Mesendoderm (in vitro differentiated cells): ENCODE measurements around the gene KDM6A.
"Not testable (repeated sequence)": the region's sequence is repeated elsewhere in the genome, so short reads cannot be mapped to it uniquely, and the experiment has no call there.

Experiments used
- DNase-seq: peaks from one replicate; pipeline ENCODE4 v3.0.0; 2013
- H2AK5ac ChIP-seq: 2 replicates; pipeline ENCODE4 v1.6.1; 2013; ENCODE audit warnings: low read length, inconsistent platforms
- H2BK120ac ChIP-seq: 2 replicates; pipeline ENCODE4 v1.6.1; 2013; ENCODE audit warnings: low read depth, mild to moderate bottlenecking, low read length, moderate library complexity, mixed read lengths
- H2BK15ac ChIP-seq: replicated peaks from 2 replicates; pipeline ENCODE4 v1.6.1; 2013; ENCODE audit warnings: low read depth, mild to moderate bottlenecking, moderate library complexity
- H2BK5ac ChIP-seq: 2 replicates; pipeline ENCODE4 v1.6.1; 2013; ENCODE audit warnings: low read length, inconsistent platforms
- H3K18ac ChIP-seq: 2 replicates; pipeline ENCODE4 v1.6.1; 2013; ENCODE audit warnings: mild to moderate bottlenecking, low read length, mixed read lengths
- H3K23ac ChIP-seq: one replicate; pipeline ENCODE4 v1.6.1; 2013; ENCODE audit warnings: low read length
- H3K27ac ChIP-seq: 2 replicates; pipeline ENCODE4 v1.5.1; 2013; ENCODE audit warnings: low read depth, mild to moderate bottlenecking, inconsistent platforms, low read length, moderate library complexity
- H3K27me3 ChIP-seq: 2 replicates; pipeline ENCODE4 v1.6.1; 2013; ENCODE audit warnings: low read length, control low read depth, mild to moderate bottlenecking, inconsistent platforms; ENCODE audit not compliant: insufficient read depth, poor library complexity
- H3K36me3 ChIP-seq: 2 replicates; pipeline ENCODE4 v1.6.1; 2013; ENCODE audit warnings: low read length, inconsistent platforms; ENCODE audit not compliant: control insufficient read depth, insufficient read depth
- H3K4ac ChIP-seq: one replicate; pipeline ENCODE4 v1.6.1; 2013; ENCODE audit warnings: low read depth, mild to moderate bottlenecking, low read length, moderate library complexity
- H3K4me1 ChIP-seq: 2 replicates; pipeline ENCODE4 v1.6.1; 2013; ENCODE audit warnings: low read depth, low read length, inconsistent platforms; ENCODE audit not compliant: control insufficient read depth
- H3K4me2 ChIP-seq: 2 replicates; pipeline ENCODE4 v1.6.1; 2013; ENCODE audit warnings: low read length
- H3K4me3 ChIP-seq: 2 replicates; pipeline ENCODE4 v1.5.1; 2013; ENCODE audit warnings: mild to moderate bottlenecking, low read length
- H3K56ac ChIP-seq: one replicate; pipeline ENCODE4 v1.6.1; 2013; ENCODE audit warnings: low read length
- H3K79me1 ChIP-seq: 2 replicates; pipeline ENCODE4 v1.6.1; 2013; ENCODE audit warnings: low read length, inconsistent platforms
- H3K79me2 ChIP-seq: 2 replicates; pipeline ENCODE4 v1.6.1; 2013; ENCODE audit warnings: mild to moderate bottlenecking, low read length; ENCODE audit not compliant: control insufficient read depth, insufficient read depth
- H3K9ac ChIP-seq: 2 replicates; pipeline ENCODE4 v1.6.1; 2013; ENCODE audit warnings: low read length, inconsistent platforms
- H4K5ac ChIP-seq: one replicate; pipeline ENCODE4 v1.6.1; 2013; ENCODE audit warnings: low read length
- H4K8ac ChIP-seq: one replicate; pipeline ENCODE4 v1.6.1; 2013; ENCODE audit warnings: low read depth, mild to moderate bottlenecking, control low read depth, low read length, moderate library complexity
- WGBS: extraction: QIAGEN DNeasy Blood & Tissue Kit; methylation state at CpG from one replicate; pipeline ENCODE4 v1.1.7; 2013; ENCODE audit warnings: low lambda C conversion rate, missing lambda C conversion rate; ENCODE audit not compliant: insufficient coverage; ENCODE audit errors: extremely low coverage; 5-methylcytosine and 5-hydroxymethylcytosine counted together

KDM6A gene

DNA sequence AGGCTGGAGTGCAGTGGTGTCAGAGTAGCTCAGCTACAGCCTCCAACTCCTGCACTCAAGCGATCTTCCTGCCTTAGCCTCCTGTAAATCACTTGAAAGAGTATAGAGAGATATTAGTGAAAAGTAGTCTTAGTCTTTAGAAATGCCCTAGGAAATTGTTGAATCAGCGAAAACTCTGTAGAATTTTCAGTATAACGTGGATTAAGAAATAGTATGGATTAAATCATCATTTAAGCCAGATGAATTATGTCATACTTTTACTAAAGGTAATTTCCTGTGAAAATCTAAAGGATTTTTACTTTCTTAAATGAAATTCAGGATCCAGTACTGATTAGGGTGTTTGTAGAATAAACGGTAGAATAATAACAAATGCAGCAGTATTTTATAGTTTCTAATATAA, 163.2 kb downstream of the KDM6A start:
- Histone ChIP-seq H3K27me3 (no peaks in the 10 kb centered on the region), H3K79me2 (peaks cover 9% of the 10 kb centered on the region), H3K4me1 (no peaks in the 10 kb centered on the region), H2BK15ac (no peak overlapping the region), H2AK5ac (no peak overlapping the region), H3K36me3 (no peaks in the 10 kb centered on the region), H3K23ac (no peak overlapping the region), H3K18ac (no peak overlapping the region), H2BK5ac (no peak overlapping the region), H3K56ac (no peak overlapping the region), H3K4me3 (no peak overlapping the region), H3K27ac (no peak overlapping the region), H3K4me2 (no peak overlapping the region), H4K5ac (no peak overlapping the region), H4K8ac (no peak overlapping the region), H3K79me1 (no peaks in the 10 kb centered on the region), H3K9ac (no peak overlapping the region), H3K4ac (no peak overlapping the region), H2BK120ac (no peak overlapping the region)
- WGBS, result 100% methylated on average over 1 of the region's 4 CpGs
- DNase-seq, result no peak

- H3K4ac ChIP-seq, H3K27ac ChIP-seq: not testable (repeated sequence)
- WGBS, result no CpG with 5 or more reads among the region's 28 CpGs
These were observed 167.1 kb downstream of the KDM6A start for GRCh38 chrX:45040137-45040536.

GRCh38 chrX:45046417-45046816, 173.4 kb downstream of the KDM6A start:
- no CpG with 5 or more reads among the region's 1 CpG for WGBS
- Histone ChIP-seq H3K56ac (no peak overlapping the region), H3K27me3 (no peaks in the 10 kb centered on the region), H3K36me3 (no peaks in the 10 kb centered on the region), H3K4me2 (no peak overlapping the region), H3K9ac (no peak overlapping the region), H3K23ac (no peak overlapping the region), H2BK120ac (no peak overlapping the region), H3K4ac (no peak overlapping the region), H3K4me3 (no peak overlapping the region), H3K79me1 (no peaks in the 10 kb centered on the region), H4K8ac (no peak overlapping the region), H3K27ac (no peak overlapping the region), H2AK5ac (no peak overlapping the region), H4K5ac (no peak overlapping the region), H2BK5ac (no peak overlapping the region), H2BK15ac (no peak overlapping the region), H3K79me2 (no peaks in the 10 kb centered on the region), H3K18ac (no peak overlapping the region), H3K4me1 (no peaks in the 10 kb centered on the region)
- DNase-seq, result no peak

More at GRCh38 chrX:45040137-45040536, 167.1 kb downstream of the KDM6A start:
- H4K5ac ChIP-seq, H2AK5ac ChIP-seq, DNase-seq, H3K9ac ChIP-seq, H2BK15ac ChIP-seq, H3K4me3 ChIP-seq, H3K4me2 ChIP-seq, H3K56ac ChIP-seq, H3K79me2 ChIP-seq, H2BK5ac ChIP-seq, H3K23ac ChIP-seq, H2BK120ac ChIP-seq, H3K36me3 ChIP-seq, H4K8ac ChIP-seq, H3K4me1 ChIP-seq, H3K18ac ChIP-seq, H3K27me3 ChIP-seq, H3K79me1 ChIP-seq: not testable (repeated sequence)

DNA sequence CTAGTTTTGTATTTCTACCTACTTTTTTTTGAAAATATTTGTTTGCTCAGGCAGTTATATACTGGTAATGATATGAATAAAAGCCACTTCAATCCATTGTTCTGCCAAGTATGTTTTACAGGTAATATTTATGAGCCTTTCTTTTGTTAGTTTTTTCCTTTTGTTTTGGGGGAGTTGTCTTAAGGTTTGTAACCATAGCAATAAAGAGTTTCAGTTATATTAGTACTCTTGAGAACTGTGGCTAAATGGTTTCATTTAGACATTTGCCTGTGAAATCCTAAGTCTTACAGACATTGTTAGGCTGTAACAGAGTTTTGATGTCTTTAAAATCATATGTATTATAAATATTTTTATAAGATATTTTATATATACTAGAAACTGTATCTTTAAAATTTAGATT, 177.6 kb downstream of the KDM6A start:
- no peak for DNase-seq
- Histone ChIP-seq H2BK120ac (no peak overlapping the region), H4K5ac (no peak overlapping the region), H2AK5ac (no peak overlapping the region), H3K4me2 (no peak overlapping the region), H3K4ac (no peak overlapping the region), H3K18ac (no peak overlapping the region), H3K79me2 (no peaks in the 10 kb centered on the region), H3K36me3 (no peaks in the 10 kb centered on the region), H3K56ac (no peak overlapping the region), H3K9ac (no peak overlapping the region), H3K27ac (no peak overlapping the region), H3K4me1 (no peaks in the 10 kb centered on the region), H4K8ac (no peak overlapping the region), H2BK15ac (no peak overlapping the region), H3K27me3 (no peaks in the 10 kb centered on the region), H2BK5ac (no peak overlapping the region), H3K23ac (no peak overlapping the region), H3K4me3 (no peak overlapping the region), H3K79me1 (no peaks in the 10 kb centered on the region)

DNA sequence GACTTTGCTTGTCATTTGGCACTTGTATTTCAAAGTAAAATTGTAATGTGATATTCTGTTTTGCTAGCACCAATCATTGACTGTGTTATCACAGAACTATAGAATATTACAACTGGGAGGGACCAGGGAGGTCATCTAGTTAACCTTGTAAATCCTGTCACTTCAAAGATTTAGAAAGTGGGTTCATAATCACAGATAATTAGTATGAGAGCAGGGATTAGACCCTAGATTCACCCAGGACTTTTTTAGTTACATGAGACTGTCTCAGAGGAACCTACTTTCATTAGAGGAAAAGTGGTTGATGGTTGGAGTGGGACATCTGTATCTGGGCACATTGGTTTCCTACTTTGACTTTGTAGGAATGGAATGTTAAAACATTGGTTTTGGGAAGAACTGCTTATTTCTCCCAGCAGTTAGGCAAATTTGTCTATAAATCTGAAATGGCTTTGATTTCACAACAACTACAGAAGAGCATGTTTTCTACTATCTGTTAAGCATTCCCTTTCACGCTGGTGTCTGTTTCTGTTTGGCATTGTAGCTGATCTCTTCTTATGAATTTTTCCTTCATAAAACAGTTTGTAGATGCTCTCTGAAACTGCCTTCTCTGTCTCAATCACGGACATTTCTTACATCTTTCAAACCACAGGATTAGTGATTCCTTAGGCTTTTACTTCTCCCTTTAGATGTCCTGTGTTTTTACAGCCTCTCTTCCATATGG, 183.6 kb downstream of the KDM6A start:
- Histone ChIP-seq H3K79me2 (no peaks in the 10 kb centered on the region), H3K27me3 (no peaks in the 10 kb centered on the region), H3K4me1 (no peaks in the 10 kb centered on the region), H3K36me3 (no peaks in the 10 kb centered on the region), H2BK120ac (no peak overlapping the region), H4K5ac (no peak overlapping the region), H3K4me3 (no peak overlapping the region), H4K8ac (no peak overlapping the region), H3K18ac (no peak overlapping the region), H2BK5ac (no peak overlapping the region), H3K9ac (no peak overlapping the region), H3K27ac (no peak overlapping the region), H3K4me2 (no peak overlapping the region), H3K79me1 (no peaks in the 10 kb centered on the region), H3K4ac (no peak overlapping the region), H2BK15ac (no peak overlapping the region), H3K23ac (no peak overlapping the region), H2AK5ac (no peak overlapping the region), H3K56ac (no peak overlapping the region)
- DNase-seq, result no peak
- no CpG with 5 or more reads among the region's 2 CpGs for WGBS

DNA sequence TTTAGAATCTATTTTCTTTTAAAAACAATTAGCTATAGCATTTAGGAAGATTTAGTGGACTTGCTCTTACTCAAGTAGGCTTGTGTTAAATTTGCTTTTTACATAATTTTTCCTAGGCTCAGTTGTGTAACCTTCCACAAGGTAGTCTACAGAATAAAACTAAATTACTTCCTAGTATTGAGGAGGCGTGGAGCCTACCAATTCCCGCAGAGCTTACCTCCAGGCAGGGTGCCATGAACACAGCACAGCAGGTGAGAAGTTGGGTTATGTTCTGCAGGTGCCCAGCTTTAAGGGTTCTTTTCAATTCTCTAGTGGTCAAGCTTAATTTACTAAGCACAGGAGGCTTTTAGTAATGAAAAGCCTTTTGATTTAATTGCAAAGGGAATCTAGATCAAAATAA, 186.9 kb downstream of the KDM6A start:
- not testable (repeated sequence) for H3K79me2 ChIP-seq, H4K8ac ChIP-seq, H4K5ac ChIP-seq, H3K4me1 ChIP-seq, H3K36me3 ChIP-seq, H3K56ac ChIP-seq, H3K23ac ChIP-seq, H3K4ac ChIP-seq, H2BK15ac ChIP-seq, DNase-seq, H2AK5ac ChIP-seq, H3K27ac ChIP-seq, H3K79me1 ChIP-seq, H2BK120ac ChIP-seq, H2BK5ac ChIP-seq, H3K4me3 ChIP-seq, H3K4me2 ChIP-seq, H3K27me3 ChIP-seq, H3K18ac ChIP-seq, H3K9ac ChIP-seq
- WGBS, result no CpG with 5 or more reads among the region's 2 CpGs
